ENCODE results near the gene RHOXF1.
"Not testable (repeated sequence)": the region's sequence is repeated elsewhere in the genome, so short reads cannot be mapped to it uniquely, and the experiment has no call there.

The RHOXF1 gene
- total RNA-seq, result 0 to 2.9 (median 1.7) reads per million in 4 donors

GRCh38 chrX:120115438-120115963, at the start of gene RHOXF1:
Gene RHOXF1, minus strand, starts transcription at chrX:120115913. Its CDS starts 51 bp downstream, at chrX:120115862.
- DNase-seq, result no peak

DNA sequence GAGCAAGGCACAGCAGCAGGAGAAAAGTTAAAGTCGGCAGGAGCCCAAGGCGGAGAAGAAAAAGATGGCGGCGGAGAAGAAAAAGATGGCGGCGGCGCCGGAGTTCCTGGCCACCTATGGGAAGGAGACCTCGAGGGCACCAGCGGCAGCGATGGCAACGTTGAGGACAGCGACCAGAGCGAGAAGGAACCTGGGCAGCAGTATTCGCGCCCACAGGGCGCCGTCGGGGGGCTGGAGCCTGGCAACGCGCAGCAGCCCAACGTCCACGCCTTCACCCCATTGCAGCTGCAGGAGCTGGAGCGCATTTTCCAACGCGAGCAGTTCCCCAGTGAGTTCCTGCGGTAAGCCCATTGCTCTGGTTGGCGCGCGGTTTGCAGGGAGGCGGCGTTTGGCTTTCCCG, 43.4 kb upstream of the RHOXF1 start:
- DNase-seq, result not testable (repeated sequence)

DNA sequence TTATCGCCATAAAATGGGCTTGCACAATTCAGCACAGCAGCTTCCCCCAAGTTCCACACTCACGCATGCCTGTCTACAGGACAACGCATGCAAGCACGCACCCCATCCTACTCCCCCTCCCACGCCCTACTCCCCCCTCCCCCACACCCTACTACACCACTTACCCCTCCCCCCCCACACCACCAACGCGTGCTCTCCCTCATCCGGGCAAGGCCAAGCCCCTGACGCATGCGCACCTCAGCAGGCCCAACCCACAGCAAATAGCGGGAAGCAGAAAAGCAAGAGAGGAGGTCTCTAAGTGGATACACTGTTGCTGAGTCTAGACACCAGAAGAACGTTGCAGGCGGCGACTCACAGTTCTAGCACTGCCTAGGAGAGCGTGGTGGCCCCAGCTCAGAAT, 42.6 kb upstream of the RHOXF1 start, which contains the start of gene RHOXF2:
TSS of gene RHOXF2 (plus strand) at position 301 of the 400 bp plus-strand sequence. CDS start 138 bp downstream, outside the sequence.
- not testable (repeated sequence) for DNase-seq

DNA sequence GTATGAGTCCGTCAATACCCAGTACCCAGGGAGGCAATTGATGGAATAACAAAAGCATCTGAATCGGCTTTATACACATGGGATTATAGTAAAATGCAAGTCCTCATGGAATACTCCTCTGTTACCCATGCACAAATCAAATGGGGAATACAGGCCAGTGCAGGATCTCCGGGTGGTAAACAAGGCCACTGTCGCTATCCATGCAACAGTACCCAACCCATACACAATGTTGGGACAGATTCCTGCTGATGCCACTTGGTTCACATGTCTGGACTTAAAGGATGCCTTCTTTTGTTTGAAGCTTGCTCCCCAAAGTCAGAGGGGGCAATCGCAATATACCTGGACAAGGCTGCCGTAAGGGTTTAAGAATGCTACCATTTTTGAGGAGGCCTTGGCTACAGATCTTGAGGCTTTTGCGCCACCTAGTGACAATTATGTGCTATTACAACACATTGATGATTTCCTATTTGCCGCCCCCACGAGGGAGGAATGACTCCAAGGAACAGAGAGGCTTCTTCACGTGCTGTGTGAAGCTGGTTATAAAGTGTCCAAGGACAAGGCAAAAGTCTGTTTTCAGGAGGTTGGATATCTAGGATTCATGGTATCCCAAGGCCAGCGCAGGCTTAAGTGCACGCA, 34.5 kb upstream of the RHOXF1 start:
- not testable (repeated sequence) for DNase-seq

GRCh38 chrX:120147537-120147936, 31.8 kb upstream of the RHOXF1 start:
- no peak for DNase-seq

DNA sequence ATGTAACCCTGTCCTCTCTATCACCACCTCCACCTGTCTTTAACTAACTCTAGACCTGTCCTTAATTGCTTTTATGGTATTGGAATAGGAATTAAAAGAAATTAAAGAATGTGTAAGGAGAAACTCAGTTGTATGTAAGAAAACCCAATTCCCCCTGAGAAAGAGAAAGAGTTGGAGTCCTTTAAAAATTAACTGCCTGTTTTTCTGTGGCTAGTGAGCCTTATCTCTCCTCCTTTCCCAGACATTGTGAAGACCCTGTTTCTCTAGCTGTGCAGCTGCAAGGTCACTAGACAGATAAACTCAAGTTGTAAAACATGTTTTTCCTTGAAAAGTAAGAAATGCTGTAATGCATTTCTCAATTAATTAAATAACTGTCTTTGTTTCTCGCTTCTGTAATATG, 30.6 kb upstream of the RHOXF1 start:
- DNase-seq, result not testable (repeated sequence)

DNA sequence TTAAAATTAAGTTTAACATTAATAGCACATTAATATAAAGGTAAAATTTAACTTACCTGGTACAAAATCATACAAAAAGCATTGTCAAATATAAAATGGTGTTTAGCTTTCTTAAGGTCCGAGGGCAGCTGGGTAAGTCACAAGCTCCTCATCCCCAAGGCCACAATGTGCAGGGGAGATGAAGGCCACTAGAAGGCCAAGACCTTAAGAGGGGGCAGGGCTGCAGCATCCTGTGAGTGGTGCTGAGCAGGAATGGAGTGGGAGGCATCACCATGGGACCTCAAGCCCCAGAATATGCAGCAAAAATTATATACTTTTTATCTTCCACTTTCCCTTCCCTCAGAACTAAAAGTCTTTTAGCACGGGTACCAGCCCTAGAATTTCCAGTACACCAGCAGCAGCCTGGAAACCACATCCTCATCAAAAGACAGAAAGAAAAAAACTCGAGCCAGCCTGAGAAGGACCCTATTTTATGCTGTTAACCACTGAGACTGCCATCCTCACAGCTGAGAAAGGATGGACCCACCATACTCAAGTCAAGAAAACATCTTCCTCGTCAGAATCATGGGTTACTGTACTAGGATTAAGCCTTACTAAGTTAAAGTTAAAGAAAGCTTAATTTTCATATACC, 29.7 kb upstream of the RHOXF1 start:
- DNase-seq, result no peak

DNA sequence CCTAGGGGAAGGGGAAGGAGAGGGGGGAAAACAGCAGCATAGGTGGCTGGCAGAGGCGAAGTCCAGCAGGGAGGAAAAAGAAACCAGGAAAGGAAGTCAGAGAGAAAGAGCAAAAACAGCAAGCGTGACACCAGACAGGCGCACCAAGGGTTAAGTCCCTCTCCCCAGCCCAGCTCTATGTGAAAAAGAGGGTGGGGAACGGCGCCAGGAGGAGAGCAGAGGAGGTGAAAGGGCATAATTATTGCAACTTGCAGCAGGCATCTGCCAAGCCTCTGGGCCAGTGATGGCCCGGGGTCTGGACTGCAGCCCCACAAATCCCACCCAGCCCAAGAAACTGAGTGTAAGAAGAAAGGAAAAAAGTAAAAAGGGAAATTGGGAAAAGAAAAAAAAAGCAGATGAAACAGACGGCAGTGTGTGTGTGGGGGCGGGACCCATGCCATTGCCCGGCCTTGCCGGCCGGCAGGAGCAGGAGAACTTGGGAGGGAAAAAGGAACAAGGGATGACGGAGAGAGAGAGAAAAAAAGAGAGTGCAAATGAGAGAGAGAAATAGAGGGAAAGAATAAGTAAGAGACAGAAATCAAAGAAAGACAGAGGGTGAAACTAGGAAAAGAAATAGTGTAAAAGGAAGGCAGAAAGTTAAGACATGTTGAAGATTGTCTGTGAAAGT, 28.6 kb upstream of the RHOXF1 start:
- no peak for DNase-seq

- no peak for DNase-seq
Observed at GRCh38 chrX:120140293-120140981, 24.7 kb upstream of the RHOXF1 start.

DNA sequence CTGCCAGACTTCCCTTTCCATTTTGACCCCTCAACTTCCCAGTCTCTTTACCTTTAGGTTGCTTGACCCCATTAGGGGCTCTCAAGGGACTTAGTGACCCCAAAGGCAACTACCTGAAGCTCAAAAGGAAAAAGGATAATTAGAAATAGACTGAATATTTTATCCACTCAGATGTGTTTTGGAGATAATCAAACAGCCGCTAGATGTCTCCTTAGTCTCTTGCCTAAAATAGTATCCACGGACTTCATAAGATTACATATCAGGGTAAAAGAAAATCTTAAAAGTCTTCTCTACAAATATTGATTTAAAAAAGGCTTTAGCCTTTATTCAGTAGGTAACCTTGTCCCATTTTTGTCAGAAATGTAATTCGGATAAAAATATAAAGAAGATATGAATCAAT, 21.7 kb upstream of the RHOXF1 start:
- DNase-seq, result no peak

- no peak for DNase-seq
Observed at GRCh38 chrX:120136840-120137239, 21.1 kb upstream of the RHOXF1 start.

- no peak for DNase-seq
Observed at GRCh38 chrX:120136128-120136527, 20.4 kb upstream of the RHOXF1 start.

DNA sequence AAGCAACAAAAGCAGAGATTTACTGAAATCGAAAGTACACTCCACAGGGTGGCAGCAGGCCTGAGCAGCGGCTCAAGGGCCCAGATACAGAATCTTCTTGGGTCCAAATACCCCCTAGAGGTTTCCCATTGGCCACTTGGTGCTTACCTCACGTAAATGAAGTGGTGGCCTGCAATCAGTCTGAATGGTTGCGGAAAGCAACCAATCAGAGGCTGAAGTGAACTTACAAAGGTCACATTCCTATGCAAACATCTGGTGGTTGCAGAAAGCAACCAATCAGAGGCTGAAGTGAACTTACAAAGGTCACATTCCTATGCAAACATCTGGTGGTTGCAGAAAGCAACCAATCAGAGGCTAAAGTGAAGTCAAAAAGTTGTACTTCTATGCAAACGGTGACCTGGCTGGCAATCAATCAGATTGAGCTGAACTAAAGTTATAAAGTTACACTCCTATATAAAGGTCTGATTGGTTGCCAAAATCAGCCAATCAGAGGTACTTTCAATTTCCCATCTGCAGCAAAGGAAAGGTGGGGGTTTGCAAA, 12.7 kb upstream of the RHOXF1 start:
- not testable (repeated sequence) for DNase-seq

DNA sequence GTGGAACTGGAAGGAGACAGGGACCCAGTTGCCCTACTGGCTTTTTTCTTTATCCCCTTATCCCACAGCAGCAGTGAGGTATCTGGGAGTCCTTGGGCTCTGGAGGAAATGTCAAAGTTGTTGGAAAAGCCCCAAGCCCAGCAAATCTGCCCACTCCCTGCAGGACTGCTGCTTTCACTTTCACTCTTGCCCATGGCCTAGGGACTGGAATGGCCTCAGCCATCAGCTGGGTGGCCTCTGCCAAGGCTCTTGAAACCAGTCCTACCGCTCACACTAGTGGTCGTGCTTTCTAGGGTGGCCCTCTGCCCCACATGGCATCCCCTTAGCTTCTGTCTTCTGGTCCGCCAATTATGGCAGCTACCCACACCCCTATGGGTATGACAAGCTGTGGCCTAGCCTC, 9.7 kb upstream of the RHOXF1 start:
- no peak for DNase-seq

DNA sequence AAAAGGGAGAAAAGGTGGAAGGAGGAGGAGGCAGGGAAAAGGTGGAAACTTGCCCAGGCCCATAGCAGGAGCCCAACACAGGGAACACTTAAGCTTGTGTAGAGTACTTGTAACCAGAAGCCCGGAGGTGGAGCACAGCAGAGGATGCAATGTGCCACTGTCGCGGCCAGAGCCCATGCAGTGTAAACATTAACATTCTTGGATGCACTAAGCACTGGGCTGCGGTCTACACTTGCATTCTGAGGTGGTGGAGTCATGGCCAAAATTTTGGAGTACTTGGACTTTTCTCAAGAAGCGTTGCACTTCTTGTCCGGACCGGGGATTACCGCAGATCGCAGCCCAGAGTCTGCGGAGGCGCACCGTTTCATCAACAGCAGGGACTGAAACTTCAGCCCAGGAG, 4.5 kb upstream of the RHOXF1 start:
- no peak for DNase-seq

GRCh38 chrX:120111611-120112010, 4.1 kb downstream of the RHOXF1 start:
- DNase-seq, result no peak

GRCh38 chrX:120109378-120109777, 6.3 kb downstream of the RHOXF1 start:
- DNase-seq, result no peak

- not testable (repeated sequence) for DNase-seq
Observed at GRCh38 chrX:120104707-120105106, 11.0 kb downstream of the RHOXF1 start.

DNA sequence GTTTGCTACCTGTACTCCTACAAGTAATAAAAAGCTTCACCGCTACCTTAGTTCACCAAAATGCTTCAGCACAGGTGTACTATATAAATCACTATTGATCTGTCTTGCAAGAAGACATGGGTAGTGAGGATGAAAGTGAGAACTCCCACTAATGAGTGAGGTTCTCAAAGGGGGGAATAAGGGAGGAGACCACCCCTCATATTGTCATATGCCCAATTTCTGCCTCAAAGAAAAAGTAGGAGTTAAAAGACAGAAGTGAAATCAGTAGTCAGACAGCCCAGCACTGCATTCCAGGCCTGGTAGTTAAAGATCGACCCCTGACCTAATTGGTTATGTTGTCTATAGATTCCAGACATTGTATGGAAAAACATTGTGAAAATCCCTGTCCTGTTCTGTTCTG, 14.7 kb downstream of the RHOXF1 start:
- not testable (repeated sequence) for DNase-seq

GRCh38 chrX:120090208-120090607, 25.5 kb downstream of the RHOXF1 start:
- no peak for DNase-seq

DNA sequence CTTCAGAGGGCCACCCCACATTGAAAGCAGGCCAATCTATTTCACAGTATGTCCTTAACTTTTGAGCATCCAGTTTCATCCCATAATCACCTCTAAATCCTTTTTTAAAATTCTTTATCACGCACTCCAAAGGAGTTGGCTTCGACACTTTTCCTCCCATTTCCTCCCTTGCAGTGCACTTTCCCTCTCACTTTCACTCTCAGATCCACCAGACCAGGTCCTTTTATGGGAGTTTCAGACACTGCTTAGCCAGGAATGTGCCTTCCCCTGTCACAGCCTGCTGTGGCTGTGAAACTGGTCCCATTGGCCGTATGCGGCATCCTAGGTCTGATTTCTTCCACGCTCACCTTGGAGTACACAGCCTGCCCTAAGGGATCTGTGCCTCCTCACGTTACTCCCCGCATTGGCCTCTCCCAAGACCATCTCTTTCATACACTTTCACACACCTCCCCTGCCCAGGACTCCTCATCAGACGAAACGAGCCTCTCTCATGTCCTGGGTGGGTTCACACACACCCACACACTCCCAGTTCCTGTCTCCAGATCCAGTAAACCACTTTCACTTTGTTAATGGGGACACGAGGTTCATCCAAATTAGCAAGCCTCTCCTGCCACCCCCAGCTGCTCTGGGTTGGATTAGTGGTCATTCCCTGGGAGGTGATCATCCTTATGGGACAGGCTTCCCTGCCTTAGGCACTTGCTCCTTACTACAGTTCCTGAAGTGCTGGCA, 28.3 kb downstream of the RHOXF1 start:
- DNase-seq, result no peak

Data from T-helper 1 cell (primary cell).